Right lobe of liver (tissue), 6 donors: Measurements from ENCODE around the gene PHKG1. TPM values are rescaled to one million over a fixed set of nuclear protein-coding genes. Genes with fewer than 3 reads are reported as not detected.
"Not testable (repeated sequence)": the region's sequence is repeated elsewhere in the genome, so short reads cannot be mapped to it uniquely, and the experiment has no call there.

Source experiments
- ATAC-seq, 4 donors: fragments of 200-7000 bp; cut with Tn5 transposase; one replicate each; pipeline ENCODE4 v1.9.1; 2020; ENCODE audit warnings: mild to moderate bottlenecking in 4 of 4, moderate library complexity in 4 of 4
- DNase-seq, 3 donors: peaks; one replicate each; pipeline ENCODE4 v3.0.0-alpha.2; 2020
- H3K27ac ChIP-seq, 3 donors: fragments of 200-600 bp; one replicate each; pipeline ENCODE4 v1.8.0; 2022
- H3K27me3 ChIP-seq, 2 donors: fragments of 200-600 bp; one replicate each; pipeline ENCODE4 v1.8.0; 2022
- H3K36me3 ChIP-seq, 4 donors: fragments of 200-600 bp; sonication (generic) in 1 of 4; one replicate each; pipeline versions ENCODE4 v1.5.1 to v1.8.0; 2017 to 2022; ENCODE audit warnings: control low read depth in 1 of 4
- H3K4me1 ChIP-seq, 4 donors: fragments of 200-600 bp; sonication (generic) in 1 of 4; one replicate each; pipeline versions ENCODE4 v1.5.1 to v1.8.0; 2017 to 2022; ENCODE audit warnings: control low read depth in 1 of 4
- H3K4me3 ChIP-seq, 3 donors: fragments of 200-600 bp; one replicate each; pipeline ENCODE4 v1.8.0; 2022
- H3K9me3 ChIP-seq, 4 donors: fragments of 200-600 bp; sonication (generic) in 1 of 4; one replicate each; pipeline versions ENCODE4 v1.5.1 to v1.8.0; 2017 to 2022; ENCODE audit warnings: control low read depth in 1 of 4
- POLR2A ChIP-seq: fragments of 450-650 bp; IDR thresholded peaks from one replicate; pipeline ENCODE4 v1.6.1; 2017; ENCODE audit warnings: antibody characterized with exemption, mild to moderate bottlenecking
- WGBS: methylation state at CpG from one replicate; pipeline ENCODE4 v1.1.6; 2018; ENCODE audit warnings: low coverage, low lambda C conversion rate; ENCODE audit not compliant: insufficient coverage; ENCODE audit errors: missing lambda C conversion rate; 5-methylcytosine and 5-hydroxymethylcytosine counted together
- intact Hi-C, 2 donors: fragments of 100-400 bp; cut with DNase I; formaldehyde crosslinking; loops; one replicate each; pipeline versions ENCODE4 v1.11.2 to v1.14.1; 2022
- total RNA-seq, 6 experiments: library from RNA; depleted of rRNA in 2 of 6; stranded (reverse); fragments of >200 nt in 2 of 6; fragmentation: NEBNext Ultra II Directional in 3 of 6; extraction: Animal tissue kit (Norgen Biotek cat#: 25700) in 3 of 6; gene quantifications; one replicate each; pipeline versions ENCODE4 v1.1.0 to v1.2.4, GENCODE V29; 2016 to 2023
- TF ChIP-seq, protein P1 (sequence below), 4 donors: fragments of 200-600 bp in 3 of 4; fragments of 450-650 bp in 1 of 4; IDR thresholded peaks; one replicate each; pipeline versions ENCODE4 v1.5.1 to v1.8.0; 2016 to 2022; ENCODE audit warnings: antibody characterized with exemption in 4 of 4, mild to moderate bottlenecking in 2 of 4
- donor health status: DM: no; HTN: yes; CAD: no.
- donor health status: DM: no; HTN: no; CAD: no.
- donor health status: DM: no; HTN: no; CAD: no.
- donor health status: DM: no; HTN: yes; CAD: no.
- donor health status: DM: no; HTN: yes; CAD: no.

The PHKG1 gene
- total RNA-seq, 6 experiments from 2014 or later: 0.12 to 1.6 (median 0.20) TPM; not detected in 1

GRCh38 chr7:56051339-56052191 lies 41.2 kb downstream of the PHKG1 start, which contains the start of the genes CCT6A and PSPH:
TSS of gene CCT6A (plus strand) at chr7:56051765. CDS start at chr7:56051849, 84 bp downstream.
TSS of gene PSPH (minus strand) at chr7:56051444. CDS start at chr7:56021212, 30,232 bp downstream.
- peak; percentile 91 for TF ChIP-seq POLR2A
- TF ChIP-seq, protein P1, sequence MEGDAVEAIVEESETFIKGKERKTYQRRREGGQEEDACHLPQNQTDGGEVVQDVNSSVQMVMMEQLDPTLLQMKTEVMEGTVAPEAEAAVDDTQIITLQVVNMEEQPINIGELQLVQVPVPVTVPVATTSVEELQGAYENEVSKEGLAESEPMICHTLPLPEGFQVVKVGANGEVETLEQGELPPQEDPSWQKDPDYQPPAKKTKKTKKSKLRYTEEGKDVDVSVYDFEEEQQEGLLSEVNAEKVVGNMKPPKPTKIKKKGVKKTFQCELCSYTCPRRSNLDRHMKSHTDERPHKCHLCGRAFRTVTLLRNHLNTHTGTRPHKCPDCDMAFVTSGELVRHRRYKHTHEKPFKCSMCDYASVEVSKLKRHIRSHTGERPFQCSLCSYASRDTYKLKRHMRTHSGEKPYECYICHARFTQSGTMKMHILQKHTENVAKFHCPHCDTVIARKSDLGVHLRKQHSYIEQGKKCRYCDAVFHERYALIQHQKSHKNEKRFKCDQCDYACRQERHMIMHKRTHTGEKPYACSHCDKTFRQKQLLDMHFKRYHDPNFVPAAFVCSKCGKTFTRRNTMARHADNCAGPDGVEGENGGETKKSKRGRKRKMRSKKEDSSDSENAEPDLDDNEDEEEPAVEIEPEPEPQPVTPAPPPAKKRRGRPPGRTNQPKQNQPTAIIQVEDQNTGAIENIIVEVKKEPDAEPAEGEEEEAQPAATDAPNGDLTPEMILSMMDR (IDR thresholded peaks at IDR 0.05): no peak
- Histone ChIP-seq H3K4me1 (peaks cover 0 to 41% (median 12%) of the 10 kb centered on the region in 4 donors), H3K9me3 (no peaks in the 10 kb centered on the region), H3K27ac (peak within 1 kb of the TSS; percentile 82 to 91 (median 89)), H3K36me3 (peaks cover 0 to 32% (median 17%) of the 10 kb centered on the region in 4 donors), H3K27me3 (no peaks in the 10 kb centered on the region), H3K4me3 (peak within 1 kb of the TSS; percentile 82 to 92 (median 91))
- ATAC-seq (peak; percentile 92 to 98 (median 96)), DNase-seq (peak; percentile 99)
- intact Hi-C loops: no loop called here
- WGBS: 0% methylated on average over 15 of the region's 97 CpGs

DNA sequence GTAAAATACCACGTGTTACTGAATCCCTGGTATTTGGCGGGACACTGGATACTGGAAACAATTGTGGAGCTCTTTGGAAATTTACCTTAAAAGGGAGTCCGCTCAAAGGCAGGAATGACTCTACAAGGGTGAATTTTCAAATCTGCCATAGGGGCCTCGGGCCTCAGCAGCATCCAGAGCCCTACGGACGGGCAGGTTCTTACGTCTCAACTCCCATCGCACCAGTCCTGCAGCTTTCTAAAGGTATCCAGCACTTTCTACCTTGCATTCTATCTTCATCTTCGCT lies 41.8 kb downstream of the PHKG1 start:
- peaks cover 0 to 44% (median 14%) of the 10 kb centered on the region in 4 donors for H3K4me1 ChIP-seq
- H3K36me3 ChIP-seq: peaks cover 0 to 26% (median 12%) of the 10 kb centered on the region in 4 donors
- no peaks in the 10 kb centered on the region for H3K27me3 ChIP-seq
- TF ChIP-seq POLR2A: no peak
- TF ChIP-seq, protein P1 (IDR thresholded peaks at IDR 0.05): no peak
- no peaks in the 10 kb centered on the region for H3K9me3 ChIP-seq
- H3K4me3 ChIP-seq: peak overlapping the region; percentile 82 to 92 (median 91)
- no peak for ATAC-seq
- under 1% methylated on average over 9 of the region's 9 CpGs for WGBS
- peak overlapping the region; percentile 82 to 91 (median 89) for H3K27ac ChIP-seq
- DNase-seq: no peak
- intact Hi-C loops: no loop called here

DNA sequence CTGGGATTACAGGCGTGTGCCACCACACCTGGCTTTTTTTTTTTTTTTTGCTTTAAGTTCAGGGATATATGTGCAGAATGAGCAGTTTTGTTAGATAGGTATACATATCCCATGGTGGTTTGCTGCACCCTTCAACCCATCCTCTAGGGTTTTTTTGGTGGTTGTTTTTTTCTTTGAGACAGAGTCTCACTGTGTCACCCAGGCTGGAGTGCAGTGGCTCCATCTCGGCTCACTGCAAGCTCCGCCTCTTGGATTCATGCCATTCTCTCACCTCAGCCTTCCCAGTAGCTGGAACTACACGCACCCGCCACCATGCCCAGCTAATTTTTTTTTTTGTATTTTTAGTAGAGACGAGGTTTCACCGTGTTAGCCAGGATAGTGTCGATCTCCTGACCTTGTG lies 44.0 kb downstream of the PHKG1 start:
- 30% methylated on average over 8 of the region's 8 CpGs for WGBS
- ATAC-seq: peak in 2 of 4 donors; percentile 4 to 5
- Histone ChIP-seq H3K27ac (peak overlapping the region in 2 of 3 donors; percentile 20 to 72), H3K4me1 (peaks cover 0 to 44% (median 14%) of the 10 kb centered on the region in 4 donors)
- intact Hi-C loops, H3K36me3 ChIP-seq, H3K4me3 ChIP-seq, H3K9me3 ChIP-seq, H3K27me3 ChIP-seq: not testable (repeated sequence)
- DNase-seq: peak; percentile 54 to 77 (median 67)

GRCh38 chr7:56048245-56048644 lies 44.5 kb downstream of the PHKG1 start:
- Histone ChIP-seq H3K36me3 (peaks cover 0 to under 1% (median 0%) of the 10 kb centered on the region in 4 donors), H3K4me3 (no peak overlapping the region), H3K27me3 (no peaks in the 10 kb centered on the region), H3K4me1 (peaks cover 0 to 44% (median 14%) of the 10 kb centered on the region in 4 donors), H3K27ac (peak overlapping the region; percentile 53 to 72 (median 57)), H3K9me3 (no peaks in the 10 kb centered on the region)
- intact Hi-C loops: no loop called here
- ATAC-seq: no peak
- no peak for TF ChIP-seq POLR2A
- TF ChIP-seq, protein P1 (IDR thresholded peaks at IDR 0.05): no peak
- WGBS: 89% methylated on average over 1 of the region's 1 CpG
- DNase-seq: no peak

DNA sequence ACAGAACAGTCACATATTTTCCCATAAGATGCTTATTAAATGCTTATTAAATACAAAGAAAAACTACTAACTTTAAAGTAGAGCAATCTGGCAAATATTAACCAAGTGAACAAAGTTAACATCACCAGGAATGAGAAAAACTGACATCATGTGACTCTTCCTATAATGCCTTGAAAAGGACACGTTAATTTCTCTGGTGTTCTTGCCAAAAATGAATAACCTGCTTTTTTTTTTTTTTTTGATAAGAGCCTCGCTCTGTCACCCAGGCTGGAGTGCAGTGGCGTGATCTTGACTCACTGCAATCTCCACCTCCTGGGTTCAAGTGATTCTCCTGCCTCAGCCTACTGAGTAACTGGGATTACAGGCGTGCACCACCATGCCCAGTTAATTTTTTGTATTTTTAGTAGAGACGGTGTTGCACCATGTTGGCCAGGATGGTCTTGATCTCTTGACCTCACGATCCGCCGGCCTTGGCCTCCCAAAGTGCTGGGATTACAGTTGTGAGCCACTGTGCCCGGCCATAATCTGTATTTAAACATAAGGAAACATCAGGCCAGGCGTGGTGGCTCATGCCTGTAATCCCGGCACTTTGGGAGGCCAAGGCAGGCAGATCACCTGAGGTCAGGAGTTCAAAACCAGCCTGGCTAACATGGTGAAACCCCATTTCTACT lies 45.2 kb downstream of the PHKG1 start:
- H3K27me3 ChIP-seq, intact Hi-C loops, H3K9me3 ChIP-seq, H3K36me3 ChIP-seq, H3K4me3 ChIP-seq: not testable (repeated sequence)
- Histone ChIP-seq H3K27ac (peak overlapping the region; percentile 53 to 72 (median 57)), H3K4me1 (peaks cover 0 to 37% (median 14%) of the 10 kb centered on the region in 4 donors)
- ATAC-seq (peak in 1 of 4 donors; percentile 1), DNase-seq (peak in 1 of 3 donors; percentile 44)
- 21% methylated on average over 11 of the region's 11 CpGs for WGBS
